ENCODE results near the gene PLEKHF1. TPM values are rescaled to one million over a fixed set of nuclear protein-coding genes. Genes with fewer than 3 reads are reported as not detected.

PLEKHF1 gene
- total and polyA plus RNA-seq, 2 of the 8 experiments (the other 6 are each of a cell fraction or from before 2014, with no cell fraction given) = 11.1 to 18.4 TPM

GRCh38 chr19:29660835-29661234, 4.4 kb upstream of the PLEKHF1 start:
- Histone ChIP-seq H2AFZ (ENCODE audit: low read length) (no peak overlapping the region), H2AK5ac (ENCODE audit: low read depth, low read length) (no peak overlapping the region), H3K56ac (replicated peaks; ENCODE audit: insufficient read length, low read depth, low read length) (no peak overlapping the region), H3K4me1 (replicated peaks in 1 of 4; ENCODE audit: control insufficient read depth in 3 of 4, insufficient read depth in 4 of 4, low read length in 3 of 4) (no peaks in the 10 kb centered on the region), H3K36me3 (ENCODE audit: control insufficient read depth in 2 of 4, insufficient read depth in 4 of 4, low read length in 3 of 4) (no peaks in the 10 kb centered on the region), H2BK20ac (ENCODE audit: low read length) (no peak overlapping the region), H3K4ac (replicated peaks; ENCODE audit: insufficient read length, low read depth, low read length) (no peak overlapping the region), H3K18ac (ENCODE audit: extremely low read depth, low read length) (no peak overlapping the region), H3K14ac (ENCODE audit: insufficient read length) (no peak overlapping the region), H3K9me3 (ENCODE audit: insufficient read depth in 2 of 2, low read depth in 1 of 2, low read length in 1 of 2) (no peaks in the 10 kb centered on the region), H3K27ac (ENCODE audit: low read depth, low read length) (no peak overlapping the region), H2BK5ac (ENCODE audit: low read depth, low read length) (no peak overlapping the region), H4K8ac (ENCODE audit: extremely low read depth, insufficient read depth, low read length) (no peak overlapping the region), H4K20me1 (replicated peaks in 1 of 2; ENCODE audit: control insufficient read depth in 1 of 2, insufficient read depth in 2 of 2, low read length in 2 of 2) (no peaks in the 10 kb centered on the region), H3K79me1 (ENCODE audit: low read depth, low read length) (no peaks in the 10 kb centered on the region), H4K5ac (ENCODE audit: insufficient read length, low read depth, low read length) (no peak overlapping the region), H3K4me3 (ENCODE audit: extremely low read depth in 1 of 4, insufficient read depth in 2 of 4, low read depth in 3 of 4, low read length in 4 of 4) (no peak overlapping the region), H3K23ac (ENCODE audit: insufficient read length) (no peak overlapping the region), H3K23me2 (ENCODE audit: low read depth, low read length) (peaks cover 3% of the 10 kb centered on the region; the same call in 1 of the 2 replicates), H3K79me2 (ENCODE audit: control insufficient read depth in 1 of 2, insufficient read depth in 2 of 2, low read length in 2 of 2) (no peaks in the 10 kb centered on the region), H4K91ac (replicated peaks; ENCODE audit: insufficient read length, low read length) (no peak overlapping the region), H3K27me3 (replicated peaks in 1 of 4; ENCODE audit: control insufficient read depth in 3 of 4, extremely low read depth in 1 of 4, insufficient read depth in 3 of 4, low read length in 3 of 4) (peaks cover 0 to 10% (median 1%) of the 10 kb centered on the region in 4 experiments; a peak in 4 of 7 replicates), H2BK15ac (ENCODE audit: low read length) (no peak overlapping the region), H3K4me2 (ENCODE audit: insufficient read depth in 1 of 2, low read depth in 2 of 2, low read length in 2 of 2) (no peak overlapping the region), H3K9ac (replicated peaks in 1 of 4; ENCODE audit: extremely low read depth in 1 of 4, low read depth in 3 of 4, low read length in 3 of 4) (no peak overlapping the region), H2BK12ac (ENCODE audit: low read depth, low read length) (no peak overlapping the region), H2BK120ac (replicated peaks; ENCODE audit: low read depth, low read length) (no peak overlapping the region)
- WGBS, 2 experiments (ENCODE audit: extremely low coverage in 1 of 2, insufficient coverage in 1 of 2, insufficient read length in 1 of 2, insufficient replicate concordance in 2 of 2, low coverage in 1 of 2, low lambda C conversion rate in 2 of 2, missing lambda C conversion rate in 1 of 2) = 88% methylated on average over 10 of the region's 10 CpGs; no CpG with 5 or more reads in 1 of the 2 experiments
- FAIRE-seq (no peak), DNase-seq (ENCODE audit: low read depth in 1 of 2, low spot score in 2 of 2) (no peak)
- ChIA-PET POLR2A (ENCODE audit: partially characterized antibody) (interaction anchor here (1.2 kb wide), 1 partner anchor 30 kb away, joined by 4 read pairs; no protein-coding TSS in a partner anchor), CTCF (ENCODE audit: partially characterized antibody) (interaction anchor here (0.9 to 4.0 kb wide), 5 partner anchors 13 to 56 kb away, joined by 3 to 20 read pairs (median 4); no protein-coding TSS in a partner anchor)
- TF ChIP-seq SP1 (IDR thresholded peaks at IDR 0.05; ENCODE audit: low read depth, low read length) (no peak), EZH2 (IDR thresholded peaks at IDR 0.05; ENCODE audit: low read depth, low read length, severe bottlenecking) (no peak), CBX5 (IDR thresholded peaks at IDR 0.05; ENCODE audit: low read depth, low read length) (no peak)

Measured in H1 (cell line).